Chondrocyte (in vitro differentiated cells): ENCODE data around the gene NDRG2. TPM values are rescaled to one million over a fixed set of nuclear protein-coding genes. Genes with fewer than 3 reads are reported as not detected.

Experiments used
- DNase-seq: peaks from one replicate; pipeline ENCODE4 v3.0.0; 2021; ENCODE audit warnings: mixed read lengths, low spot score
- H3K27ac Mint-ChIP-seq: one replicate; pipeline ENCODE4 v1.8.0; 2021; ENCODE audit warnings: mild to moderate bottlenecking, moderate library complexity, mixed read lengths; ENCODE audit not compliant: unreplicated experiment
- H3K27me3 Mint-ChIP-seq: 2 replicates; pipeline ENCODE4 v1.8.0; 2021; ENCODE audit warnings: low read depth, mixed read lengths
- H3K36me3 Mint-ChIP-seq: 2 replicates; pipeline ENCODE4 v1.8.0; 2021; ENCODE audit warnings: low read depth, mixed read lengths
- H3K4me1 Mint-ChIP-seq: 2 replicates; pipeline ENCODE4 v1.8.0; 2021; ENCODE audit warnings: low read depth, mild to moderate bottlenecking, mixed read lengths
- H3K4me3 Mint-ChIP-seq: one replicate; pipeline ENCODE4 v1.8.0; 2021; ENCODE audit warnings: mild to moderate bottlenecking, moderate library complexity, mixed read lengths; ENCODE audit not compliant: unreplicated experiment
- H3K9me3 Mint-ChIP-seq: 2 replicates; pipeline ENCODE4 v1.8.0; 2021; ENCODE audit warnings: low read depth, mixed read lengths
- total RNA-seq: library from RNA; stranded (reverse); gene quantifications from 3 replicates; pipeline ENCODE4 v1.2.1, GENCODE V29; 2021
- TF ChIP-seq, protein P1 (sequence below): fragments of 200-600 bp; sonication (generic); IDR thresholded peaks from 2 replicates; pipeline ENCODE4 v1.5.0; 2021; ENCODE audit warnings: antibody characterized with exemption, mild to moderate bottlenecking, moderate library complexity

NDRG2 gene
- total RNA-seq, 1 donor from 2014 or later, result 6.3 TPM

DNA sequence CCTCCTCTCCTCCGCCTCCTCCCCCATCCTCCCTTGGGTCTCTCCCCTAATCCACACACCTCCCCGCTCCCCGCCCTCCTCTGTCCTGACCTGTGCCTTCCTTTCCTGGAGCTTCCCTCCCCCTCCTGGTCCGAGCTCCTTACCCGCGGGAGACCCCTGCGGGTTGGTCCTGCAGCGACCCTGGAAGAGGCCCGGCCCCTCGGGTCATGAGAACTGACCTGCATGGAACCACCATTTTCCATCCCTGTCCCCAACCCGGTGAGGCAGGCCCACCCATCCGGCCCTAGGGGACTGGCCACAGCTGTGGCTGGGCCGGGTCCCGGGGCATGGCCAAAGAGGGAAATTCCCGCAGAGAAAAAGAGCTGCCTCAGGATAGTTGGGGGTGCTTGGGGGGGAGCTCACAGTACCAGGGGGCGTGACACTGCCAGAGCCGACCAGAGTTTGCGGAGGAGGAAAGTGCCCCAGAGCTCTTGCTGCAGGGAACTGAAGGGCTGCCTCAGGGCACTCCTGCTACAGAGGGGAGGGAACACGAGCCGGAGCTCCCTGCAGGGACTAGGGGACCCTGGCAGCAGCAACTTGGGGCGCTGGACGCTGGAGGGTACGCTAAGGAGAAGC lies 45.9 kb upstream of the NDRG2 start:
- Mint-ChIP-seq H3K36me3 (peaks cover 15% of the 10 kb centered on the region), H3K27ac (peak overlapping the region; percentile 98), H3K27me3 (no peaks in the 10 kb centered on the region), H3K9me3 (no peaks in the 10 kb centered on the region), H3K4me1 (peaks cover 44% of the 10 kb centered on the region), H3K4me3 (peak overlapping the region; percentile 90)
- TF ChIP-seq, protein P1, sequence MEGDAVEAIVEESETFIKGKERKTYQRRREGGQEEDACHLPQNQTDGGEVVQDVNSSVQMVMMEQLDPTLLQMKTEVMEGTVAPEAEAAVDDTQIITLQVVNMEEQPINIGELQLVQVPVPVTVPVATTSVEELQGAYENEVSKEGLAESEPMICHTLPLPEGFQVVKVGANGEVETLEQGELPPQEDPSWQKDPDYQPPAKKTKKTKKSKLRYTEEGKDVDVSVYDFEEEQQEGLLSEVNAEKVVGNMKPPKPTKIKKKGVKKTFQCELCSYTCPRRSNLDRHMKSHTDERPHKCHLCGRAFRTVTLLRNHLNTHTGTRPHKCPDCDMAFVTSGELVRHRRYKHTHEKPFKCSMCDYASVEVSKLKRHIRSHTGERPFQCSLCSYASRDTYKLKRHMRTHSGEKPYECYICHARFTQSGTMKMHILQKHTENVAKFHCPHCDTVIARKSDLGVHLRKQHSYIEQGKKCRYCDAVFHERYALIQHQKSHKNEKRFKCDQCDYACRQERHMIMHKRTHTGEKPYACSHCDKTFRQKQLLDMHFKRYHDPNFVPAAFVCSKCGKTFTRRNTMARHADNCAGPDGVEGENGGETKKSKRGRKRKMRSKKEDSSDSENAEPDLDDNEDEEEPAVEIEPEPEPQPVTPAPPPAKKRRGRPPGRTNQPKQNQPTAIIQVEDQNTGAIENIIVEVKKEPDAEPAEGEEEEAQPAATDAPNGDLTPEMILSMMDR, result peak; percentile 24
- peak; percentile 94 for DNase-seq

DNA sequence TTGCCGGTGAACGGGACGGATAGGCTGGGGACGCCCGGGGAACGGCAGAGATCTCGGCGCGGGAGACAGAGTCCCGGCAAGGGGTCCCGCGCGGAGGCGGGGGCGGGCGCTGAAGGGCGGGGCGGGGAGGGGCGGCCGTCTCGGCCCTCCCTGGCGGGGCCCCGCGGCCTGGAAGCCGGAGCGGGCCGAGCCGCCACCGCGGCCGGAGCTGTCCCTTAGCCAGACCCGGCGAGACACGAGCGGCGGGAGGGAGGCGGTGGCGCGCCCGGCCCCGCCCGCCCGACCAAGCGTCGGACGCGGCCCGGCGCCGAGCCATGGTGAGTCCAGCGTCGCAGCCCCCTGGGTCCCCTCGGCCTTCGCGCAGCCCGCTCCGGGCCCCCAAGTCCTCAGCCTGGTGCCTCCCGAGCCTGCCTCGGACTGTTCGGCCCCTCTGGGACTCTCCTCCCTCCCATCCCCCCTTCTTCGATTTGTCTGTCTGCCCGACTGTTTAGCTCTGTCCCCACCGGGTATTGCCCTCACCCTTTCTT lies 45.3 kb upstream of the NDRG2 start, which contains the start of gene ARHGEF40:
Gene ARHGEF40, plus strand, starts transcription at position 222 of the 527 bp plus-strand sequence. Its CDS starts 93 bp downstream, at position 315.
- Mint-ChIP-seq H3K27ac (peak within 1 kb of the TSS; percentile 98), H3K27me3 (no peaks in the 10 kb centered on the region), H3K9me3 (no peaks in the 10 kb centered on the region), H3K36me3 (peaks cover 12% of the 10 kb centered on the region), H3K4me3 (peak within 1 kb of the TSS; percentile 90), H3K4me1 (peaks cover 43% of the 10 kb centered on the region)
- DNase-seq, result no peak
- TF ChIP-seq, protein P1, result no peak

DNA sequence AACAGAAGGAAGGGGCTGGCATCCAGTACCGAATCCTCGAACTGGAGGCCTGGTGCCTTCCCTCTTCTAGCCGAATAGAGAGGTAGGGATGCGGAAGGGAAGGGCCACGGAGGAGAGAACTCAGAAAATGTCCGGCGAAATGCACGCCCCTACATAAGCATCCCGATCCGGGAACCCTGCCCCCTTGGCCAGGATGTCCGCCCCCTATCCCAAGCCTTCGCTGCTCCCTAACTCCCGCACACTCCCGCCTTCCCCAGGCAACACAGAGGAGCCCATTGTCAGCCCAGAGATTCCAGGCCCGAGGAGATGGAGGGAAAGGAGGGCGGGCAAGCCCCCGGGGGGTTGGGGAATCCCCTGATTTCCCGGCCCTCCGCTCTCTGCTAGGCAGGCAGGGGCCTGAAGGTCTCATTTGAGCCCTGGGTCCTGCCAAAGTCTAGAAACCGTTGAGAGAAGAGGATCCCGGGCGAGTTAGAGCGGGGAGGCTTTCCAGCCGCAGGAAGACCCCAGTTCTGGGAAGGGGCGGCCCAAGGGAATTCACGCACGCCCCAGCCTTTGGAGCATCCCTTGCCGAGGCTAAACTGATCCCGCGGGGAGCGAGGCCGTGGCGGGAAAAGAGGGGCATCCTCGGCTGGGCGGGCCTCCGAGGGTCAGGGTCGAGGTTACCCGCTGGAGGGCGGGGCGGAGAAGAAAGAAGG lies 44.7 kb upstream of the NDRG2 start:
- Mint-ChIP-seq H3K27me3 (no peaks in the 10 kb centered on the region), H3K4me1 (peaks cover 43% of the 10 kb centered on the region), H3K4me3 (peak overlapping the region; percentile 88), H3K27ac (peak overlapping the region; percentile 90), H3K36me3 (peaks cover 10% of the 10 kb centered on the region), H3K9me3 (no peaks in the 10 kb centered on the region)
- TF ChIP-seq, protein P1, result no peak
- DNase-seq, result no peak

DNA sequence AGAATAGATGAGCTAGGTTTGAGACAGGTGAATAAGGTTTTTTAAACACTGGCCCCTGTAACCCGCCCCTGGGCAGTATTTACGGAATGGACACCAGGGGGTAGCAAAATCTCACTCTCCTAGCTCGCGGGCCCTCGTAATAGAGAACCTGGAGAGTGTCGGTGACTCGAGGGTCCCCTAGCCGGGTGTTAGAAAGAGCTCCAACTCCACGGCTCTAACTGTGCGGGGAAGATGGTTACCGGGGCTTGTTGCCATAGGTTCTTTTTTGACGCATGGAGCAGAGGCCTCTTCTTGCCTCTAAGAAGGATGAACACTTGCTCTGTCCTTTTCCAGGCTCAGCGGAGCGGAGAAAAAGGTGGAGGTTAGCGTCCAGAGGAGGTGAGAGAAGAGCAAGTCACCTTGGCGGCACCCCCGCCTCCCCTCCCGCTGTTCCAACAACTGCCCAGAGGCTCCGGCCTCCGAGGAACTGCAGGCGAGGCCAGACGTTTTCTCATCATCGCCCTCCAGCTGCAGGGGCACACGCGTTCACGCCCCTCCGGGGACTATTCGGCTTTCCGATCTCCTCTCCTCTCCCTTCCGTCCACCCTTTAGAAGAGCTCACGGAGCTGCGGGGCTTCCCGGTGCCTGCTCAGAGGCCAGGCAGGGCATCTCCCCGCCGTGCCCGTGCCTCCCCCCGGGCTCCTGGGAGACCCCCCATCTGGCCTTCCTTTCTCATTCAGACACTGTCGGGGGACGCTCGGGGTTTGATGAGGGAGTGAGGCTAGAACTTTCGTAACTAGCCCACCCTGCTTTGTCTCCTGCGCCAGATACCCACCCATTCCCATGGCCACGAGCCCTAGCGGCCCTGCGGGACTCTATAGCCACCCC lies 43.9 kb upstream of the NDRG2 start:
- Mint-ChIP-seq H3K4me3 (peak overlapping the region; percentile 88), H3K27me3 (no peaks in the 10 kb centered on the region)

More for the DNA sequence above, 43.9 kb upstream of the NDRG2 start:
- TF ChIP-seq, protein P1, result peak; percentile 84
- Mint-ChIP-seq H3K27ac (peak overlapping the region; percentile 90), H3K9me3 (no peaks in the 10 kb centered on the region), H3K4me1 (peaks cover 45% of the 10 kb centered on the region), H3K36me3 (peaks cover 10% of the 10 kb centered on the region)
- DNase-seq, result no peak
